Measurements from ENCODE around the gene DOCK3.
"Not testable (repeated sequence)": the region's sequence is repeated elsewhere in the genome, so short reads cannot be mapped to it uniquely, and the experiment has no call there.

The DOCK3 gene

DNA sequence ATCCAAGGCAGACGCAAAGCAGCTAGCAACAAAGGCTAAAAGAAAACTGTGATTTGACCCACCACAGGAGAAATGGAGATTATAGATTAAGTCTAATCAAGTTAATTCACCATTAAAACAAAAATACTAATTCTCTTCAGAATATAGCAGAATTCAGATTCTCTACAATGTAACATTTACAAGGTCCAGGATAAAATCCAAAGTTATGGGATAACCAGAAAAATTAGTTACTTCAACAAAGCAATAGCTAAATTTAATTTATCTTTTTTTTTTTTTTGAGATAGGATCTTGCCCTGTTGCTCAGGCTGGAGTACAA lies 425.8 kb downstream of the DOCK3 start:
- no peak for DNase-seq (ENCODE audit: low read depth)

DNA sequence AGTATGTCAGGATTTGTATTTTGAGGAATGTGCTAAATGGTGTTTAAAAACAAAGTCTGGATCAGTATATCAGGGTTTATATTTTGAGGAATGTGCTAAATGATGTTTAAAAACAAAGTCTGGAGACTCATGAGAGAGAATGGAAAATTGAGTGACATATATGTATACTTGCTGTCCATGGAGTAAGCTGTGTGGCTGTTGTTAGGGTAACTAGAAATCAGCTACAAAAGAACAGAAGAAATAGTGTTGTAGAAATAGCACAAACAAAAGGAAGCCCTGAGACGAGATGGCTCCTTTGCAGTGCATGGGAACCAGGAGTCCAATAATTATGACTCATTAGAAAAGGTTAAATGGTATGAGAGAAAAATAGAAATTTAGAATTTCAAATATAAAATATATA lies 427.7 kb downstream of the DOCK3 start:
- DNase-seq (ENCODE audit: low read depth): no peak

DNA sequence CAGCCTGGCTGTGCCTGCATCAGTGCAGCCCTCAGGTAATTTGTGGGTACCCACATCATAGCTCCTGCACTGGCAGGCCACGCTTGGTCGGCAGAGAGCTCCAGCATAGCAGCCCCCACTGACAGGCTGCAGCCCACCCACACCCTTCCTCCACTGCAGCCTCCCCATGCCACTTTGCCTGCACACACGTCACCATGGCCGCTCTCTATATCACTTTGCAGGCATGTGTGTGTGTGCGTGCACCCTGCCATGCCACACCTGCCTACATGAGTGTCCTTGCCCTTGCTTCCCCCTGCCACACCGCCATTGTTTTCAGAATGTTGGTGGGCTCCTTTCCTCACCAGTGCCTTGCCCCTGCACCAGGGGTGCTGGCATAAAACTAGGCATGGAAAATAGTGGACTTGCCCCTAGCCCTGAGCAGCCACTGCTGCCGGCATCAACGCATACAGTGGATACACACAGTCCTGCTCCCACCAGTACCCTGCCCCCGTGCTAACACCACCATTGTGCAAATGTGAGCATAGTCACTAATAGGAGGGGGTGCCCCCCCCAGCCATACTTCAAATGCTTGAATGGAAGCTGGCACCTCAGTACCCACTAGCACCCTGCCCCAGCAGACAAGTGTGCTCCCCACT lies 431.6 kb downstream of the DOCK3 start:
- no peak for DNase-seq (ENCODE audit: low read depth)

DNA sequence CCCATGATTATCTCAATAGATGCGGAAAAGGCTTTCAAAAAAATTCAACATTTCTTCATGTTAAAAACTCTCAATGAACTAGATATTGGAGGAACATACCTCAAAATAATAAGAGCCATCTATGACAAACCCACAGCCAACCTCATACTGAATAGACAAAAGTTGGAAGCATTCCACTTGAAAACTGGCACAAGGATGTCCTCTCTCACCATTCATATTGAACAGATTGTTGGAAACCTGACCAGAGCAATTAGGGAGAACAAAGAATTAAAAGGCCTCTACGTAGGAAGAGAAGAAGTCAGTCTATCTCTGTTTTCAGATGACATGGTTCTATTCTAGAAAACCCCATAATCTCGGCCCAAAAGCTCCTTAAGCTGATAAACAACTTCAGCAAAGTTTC lies 435.9 kb downstream of the DOCK3 start:
- no peak for DNase-seq (ENCODE audit: low read depth)

DNA sequence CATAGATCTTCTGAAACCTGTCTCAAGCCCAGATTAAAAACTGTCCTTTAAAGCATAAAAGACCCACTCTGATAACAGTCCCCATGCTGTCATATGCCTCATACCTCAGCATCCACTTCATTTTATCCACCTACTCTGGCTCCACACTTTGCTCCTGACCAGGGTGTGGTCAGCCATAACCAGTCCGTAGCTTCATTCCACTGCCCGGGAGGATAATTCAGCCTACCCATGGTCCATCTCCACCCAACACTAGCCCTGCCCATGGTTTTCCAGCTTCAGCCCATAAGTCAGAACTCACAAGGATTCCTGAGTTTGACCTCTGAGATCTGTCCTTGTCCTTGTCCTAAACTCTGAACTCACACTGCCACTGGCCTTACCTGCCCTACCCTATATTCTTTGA lies 448.2 kb downstream of the DOCK3 start:
- no peak for DNase-seq (ENCODE audit: low read depth)

DNA sequence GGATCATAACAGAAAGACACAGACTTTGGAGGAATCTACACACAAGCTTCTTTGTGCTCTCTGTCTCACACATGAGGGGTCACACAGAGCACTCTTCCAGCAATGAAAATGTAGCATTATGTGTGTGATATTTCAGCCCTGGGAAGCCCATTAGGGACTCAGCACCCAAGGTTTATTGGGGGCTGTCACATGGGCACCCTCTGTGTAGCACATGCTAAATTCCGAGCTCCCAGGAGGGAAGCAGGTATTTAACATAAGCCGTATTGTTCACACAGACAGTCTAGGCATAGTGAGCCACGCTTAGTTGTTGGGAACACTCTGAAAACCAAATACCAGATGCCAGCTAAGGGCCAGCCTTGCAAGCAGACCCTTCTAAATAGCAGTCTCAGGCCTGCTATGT lies 448.8 kb downstream of the DOCK3 start:
- no peak for DNase-seq (ENCODE audit: low read depth)

DNA sequence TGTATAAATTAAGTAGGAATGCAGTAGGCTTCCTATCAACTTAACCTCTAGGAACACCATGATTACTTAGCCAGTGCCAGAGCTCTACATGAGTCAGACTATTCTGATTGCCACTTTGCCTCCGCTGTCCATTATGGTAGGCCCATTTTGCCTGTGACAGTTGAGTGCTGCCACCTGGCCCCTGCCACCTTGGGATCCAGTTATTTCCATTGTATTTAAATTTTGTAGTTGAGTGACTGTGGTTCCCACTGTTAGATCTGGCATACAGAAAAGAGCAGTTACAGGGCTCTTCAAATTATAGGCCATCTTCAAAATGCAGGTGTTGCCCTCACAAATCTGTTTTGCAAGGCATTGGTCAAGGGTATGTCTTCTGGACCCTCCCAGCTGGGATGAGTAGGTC lies 456.9 kb downstream of the DOCK3 start:
- not testable (repeated sequence) for DNase-seq (ENCODE audit: low read depth)

DNA sequence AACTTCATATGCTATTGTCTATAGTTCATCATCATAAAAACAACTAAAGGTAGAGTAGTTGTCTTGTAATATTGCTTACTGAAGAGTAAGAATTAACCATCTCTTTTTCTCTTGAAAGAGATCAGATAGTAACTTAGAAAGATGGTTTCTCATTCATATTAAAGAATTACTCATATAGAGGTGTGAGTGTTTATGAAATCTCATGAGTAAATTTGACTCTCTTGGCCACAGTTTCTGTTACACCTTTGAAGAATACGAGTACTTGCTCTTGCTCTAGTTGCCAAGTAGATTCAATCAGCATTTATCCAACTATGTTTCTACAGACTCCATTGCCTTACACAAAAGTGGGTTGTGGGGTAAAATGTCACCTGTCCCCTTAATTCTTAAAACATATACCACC lies 463.0 kb downstream of the DOCK3 start:
- no peak for DNase-seq (ENCODE audit: low read depth)

DNA sequence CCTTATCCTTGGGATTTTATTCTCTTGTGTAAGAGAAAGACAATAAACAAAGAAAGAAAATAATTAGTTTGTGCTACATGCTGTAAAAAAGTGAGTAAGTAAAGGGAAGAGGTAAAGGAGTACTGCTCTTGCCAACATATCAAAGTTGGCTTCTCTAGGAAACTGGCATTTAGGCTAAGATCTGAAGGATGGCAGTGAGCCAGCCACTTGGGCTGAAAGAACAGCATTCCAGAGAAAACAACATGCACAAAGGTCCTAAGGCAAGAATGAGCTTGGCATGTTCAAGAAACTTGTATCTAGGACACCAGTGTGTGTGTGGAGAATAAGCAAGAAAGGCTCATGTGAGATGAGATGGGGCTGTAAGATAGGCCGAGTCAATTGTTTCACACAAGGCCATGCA lies 464.9 kb downstream of the DOCK3 start:
- no peak for DNase-seq (ENCODE audit: low read depth)

DNA sequence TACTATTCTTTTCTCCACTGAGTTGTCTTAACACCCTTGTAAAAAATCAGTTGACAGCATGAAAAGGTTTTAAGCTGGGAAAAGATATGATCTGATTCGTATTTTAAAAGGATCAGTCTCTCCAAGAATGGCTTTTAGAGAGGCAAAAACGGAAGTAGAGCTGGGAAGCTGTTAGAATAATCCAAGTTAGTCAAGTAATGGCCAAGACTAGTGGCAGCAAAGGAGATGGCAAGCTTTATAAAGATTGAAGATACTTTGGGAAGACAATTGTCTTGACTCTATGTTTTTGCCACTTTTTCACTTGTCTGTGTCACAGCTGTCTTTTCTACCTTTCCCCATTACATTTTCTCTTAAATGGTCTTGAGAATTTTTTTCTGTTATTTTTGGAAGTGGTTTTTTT lies 466.8 kb downstream of the DOCK3 start:
- DNase-seq (ENCODE audit: low read depth): no peak

DNA sequence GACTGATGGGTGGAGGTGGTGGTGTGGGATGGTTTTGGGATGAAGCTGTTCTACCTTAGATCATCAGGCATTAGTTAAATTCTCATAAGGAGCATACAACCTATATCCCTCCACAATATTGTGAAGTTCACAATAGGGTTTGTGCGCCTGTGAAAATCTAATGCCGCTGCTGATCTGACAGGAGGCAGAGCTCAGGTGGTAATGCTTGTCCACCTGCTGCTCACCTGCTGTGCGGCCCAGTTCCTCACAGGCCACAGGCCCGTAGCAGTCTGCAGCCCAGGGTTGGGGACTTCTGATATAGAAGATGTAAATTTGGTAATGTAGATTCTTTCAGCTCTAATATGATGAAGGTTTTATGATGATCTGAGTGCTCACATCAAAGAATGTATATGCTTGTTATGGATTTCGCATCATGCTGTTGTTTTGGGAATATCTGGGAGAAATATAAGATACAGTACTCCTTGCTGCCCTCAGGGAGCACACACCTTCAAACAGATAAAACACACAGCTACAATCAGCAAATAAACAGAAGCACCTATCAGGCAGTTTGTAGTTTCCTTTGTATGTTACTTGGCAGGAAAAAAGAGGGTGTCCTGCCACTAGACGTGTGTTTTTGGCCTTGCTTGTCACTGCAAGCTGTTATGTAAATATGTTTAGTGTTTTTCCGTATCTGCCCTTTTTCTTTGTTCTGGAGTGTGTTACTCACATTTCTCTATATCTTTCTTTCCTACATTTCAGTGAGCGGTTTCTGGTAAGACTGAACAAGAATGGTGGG lies 471.3 kb downstream of the DOCK3 start:
- no peak for DNase-seq (ENCODE audit: low read depth)

DNA sequence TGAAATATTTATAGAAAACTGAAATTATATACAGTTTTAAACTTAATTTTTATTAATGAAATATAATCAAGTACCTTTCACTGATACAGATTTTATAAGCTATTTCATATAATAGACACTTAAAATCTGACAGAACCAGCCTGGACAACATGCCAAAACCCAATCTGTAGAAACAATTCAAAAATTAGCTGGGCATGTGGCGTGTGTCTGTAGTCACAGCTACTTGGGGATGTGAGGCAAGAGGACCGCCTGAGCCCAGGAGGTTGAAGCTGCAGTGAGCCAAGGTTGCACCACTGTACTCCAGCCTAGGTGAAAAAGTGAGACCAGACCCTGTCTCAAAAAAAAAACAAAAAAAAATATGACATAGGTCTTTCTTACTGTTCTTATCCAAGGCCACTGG lies 472.1 kb downstream of the DOCK3 start:
- no peak for DNase-seq (ENCODE audit: low read depth)

DNA sequence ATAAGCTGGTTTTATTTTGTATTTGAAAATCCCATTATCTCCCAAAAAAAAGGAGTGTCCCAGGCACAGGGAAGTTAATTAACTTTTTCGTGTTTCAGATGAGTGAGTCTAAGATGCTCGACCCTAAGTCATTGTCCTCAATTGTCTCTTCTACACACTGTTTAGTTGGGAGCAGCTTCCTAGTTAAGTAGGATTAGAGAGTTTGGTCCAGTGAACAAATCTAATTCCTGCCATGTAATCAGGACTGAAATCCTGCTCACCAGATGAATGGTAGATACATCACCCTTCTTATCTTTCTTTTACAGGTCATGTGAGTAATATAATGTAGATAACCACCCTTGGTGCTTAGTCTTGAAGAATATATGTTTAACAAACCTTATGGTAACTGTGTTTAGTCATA lies 481.4 kb downstream of the DOCK3 start:
- DNase-seq (ENCODE audit: low read depth): no peak

DNA sequence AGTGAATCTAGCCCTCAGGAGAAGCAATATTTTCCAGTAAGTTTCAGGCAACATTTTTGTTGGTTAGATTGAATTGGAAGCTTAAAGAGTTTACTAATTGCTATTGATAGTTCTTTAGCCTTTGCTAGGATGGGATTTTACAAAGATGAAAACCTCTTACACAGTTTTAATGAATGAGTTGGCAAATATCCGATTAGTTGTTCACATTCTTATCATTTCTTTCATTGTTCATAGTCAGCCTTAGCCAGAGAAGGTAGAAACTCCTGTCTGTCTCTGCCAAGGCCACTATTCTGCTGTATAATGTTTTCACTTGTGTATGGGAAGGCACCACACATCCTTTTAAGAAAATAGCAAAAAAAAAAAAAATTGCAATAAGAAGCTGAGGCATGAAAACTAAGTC lies 488.3 kb downstream of the DOCK3 start:
- no peak for DNase-seq (ENCODE audit: low read depth)

DNA sequence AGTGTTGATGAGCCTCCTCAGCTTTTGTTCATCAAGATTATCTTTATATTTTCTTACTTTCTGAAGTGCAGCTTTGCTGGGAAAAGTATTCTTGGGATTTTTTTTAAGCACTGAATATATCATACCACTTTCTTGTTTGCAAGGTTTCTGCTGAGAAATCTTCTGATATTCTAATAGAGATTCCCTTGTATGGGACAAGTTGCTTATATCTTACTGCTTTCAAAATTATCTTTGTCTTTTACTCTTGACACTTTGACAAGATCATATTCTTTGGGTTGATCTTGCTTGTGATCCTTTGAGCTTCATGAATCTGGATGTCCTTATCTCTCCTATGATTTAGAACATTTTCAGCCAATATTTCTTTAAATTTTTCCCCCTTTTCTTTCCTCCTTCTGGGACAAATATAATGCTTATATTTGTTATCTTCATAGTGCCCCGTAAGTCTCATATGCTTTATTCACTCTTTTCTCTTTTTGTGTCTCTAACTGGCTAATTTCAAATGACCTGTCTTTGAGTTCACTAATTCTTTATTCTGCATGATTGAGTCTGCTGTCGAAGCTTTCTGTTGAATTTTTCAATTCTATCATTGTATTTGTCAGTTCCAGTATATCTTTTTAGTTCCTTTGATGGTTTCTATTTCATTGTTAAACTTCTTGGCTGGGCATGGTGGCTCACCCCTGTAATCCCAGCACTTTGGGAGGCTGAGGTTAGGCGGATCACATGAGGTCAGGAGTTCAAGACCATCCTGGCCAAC lies 499.0 kb downstream of the DOCK3 start:
- DNase-seq (ENCODE audit: low read depth): no peak

DNA sequence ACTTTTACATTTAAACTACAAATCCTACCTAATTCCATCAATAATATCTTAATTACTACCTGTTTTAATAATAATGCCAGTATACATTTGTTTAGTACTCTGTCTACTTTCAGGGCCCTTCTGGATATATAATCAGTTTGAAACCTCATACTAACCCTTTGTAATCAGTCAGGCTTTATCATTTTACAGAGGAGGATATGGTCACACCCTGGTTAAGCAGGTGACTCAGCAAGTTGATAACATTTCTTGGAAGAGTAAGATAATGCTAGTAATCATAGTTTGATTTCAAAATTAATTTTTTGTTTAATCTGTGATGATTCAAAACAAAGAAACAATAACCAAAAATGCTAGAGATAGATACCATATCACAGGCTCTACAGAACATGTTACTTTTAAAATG lies 502.2 kb downstream of the DOCK3 start:
- DNase-seq (ENCODE audit: low read depth): no peak

DNA sequence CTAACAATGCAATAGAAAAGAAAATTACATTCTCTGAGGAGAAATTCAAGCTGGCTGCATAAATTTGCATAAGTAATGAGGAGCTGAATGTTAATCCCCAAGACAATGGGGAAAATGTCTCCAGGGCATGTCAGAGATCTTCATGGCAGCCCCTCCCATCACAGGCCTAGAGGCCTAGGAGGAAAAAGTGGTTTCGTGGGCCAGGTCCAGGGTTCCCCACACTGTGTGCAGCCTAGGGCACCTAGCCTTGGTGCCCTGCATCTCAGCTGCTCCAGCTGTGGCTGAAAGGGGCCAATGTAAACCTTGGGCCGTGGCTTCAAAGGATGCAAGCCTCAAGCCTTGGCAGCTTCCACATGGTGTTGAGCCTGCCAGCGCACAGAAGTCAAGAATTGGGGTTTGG lies 511.7 kb downstream of the DOCK3 start:
- not testable (repeated sequence) for DNase-seq (ENCODE audit: low read depth)

DNA sequence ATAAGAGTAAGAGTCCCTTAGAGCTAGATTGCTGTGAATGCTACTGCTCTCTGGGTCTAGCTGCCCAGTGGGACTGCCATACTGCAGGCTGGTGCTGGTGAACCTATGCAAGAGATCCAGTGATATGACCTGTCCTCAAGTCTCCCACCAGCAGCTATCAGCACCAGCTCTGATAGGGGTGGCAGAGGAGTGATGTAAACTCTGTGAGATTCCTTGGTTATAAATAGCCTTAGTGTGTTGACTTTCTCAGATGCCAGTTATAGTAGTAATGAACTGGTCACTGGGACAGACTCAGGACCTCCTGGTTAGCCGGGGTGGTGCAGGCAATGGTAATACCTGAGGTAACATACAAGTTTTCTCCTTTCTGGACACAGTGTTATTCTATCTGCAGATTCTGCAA lies 515.5 kb downstream of the DOCK3 start:
- DNase-seq (ENCODE audit: low read depth): no peak

DNA sequence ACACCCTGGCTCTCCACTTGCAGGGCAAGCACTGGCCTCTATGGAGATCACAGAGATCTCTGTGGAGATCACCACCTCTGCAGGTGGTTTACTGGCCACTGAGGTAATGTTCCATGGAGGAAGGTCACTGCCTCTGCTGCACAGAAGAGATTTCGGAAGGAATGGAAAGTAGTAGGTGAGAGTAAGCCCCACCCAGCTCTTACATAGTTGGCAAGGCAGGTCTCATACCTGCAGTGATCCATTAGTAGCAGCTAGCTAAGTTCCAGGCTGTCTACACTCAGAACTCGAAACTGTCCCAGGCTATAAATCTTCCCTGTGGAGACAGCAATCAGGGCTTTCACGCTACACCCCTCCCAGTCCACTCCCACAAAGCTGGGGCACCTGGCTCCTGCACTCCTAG lies 516.1 kb downstream of the DOCK3 start:
- no peak for DNase-seq (ENCODE audit: low read depth)

DNA sequence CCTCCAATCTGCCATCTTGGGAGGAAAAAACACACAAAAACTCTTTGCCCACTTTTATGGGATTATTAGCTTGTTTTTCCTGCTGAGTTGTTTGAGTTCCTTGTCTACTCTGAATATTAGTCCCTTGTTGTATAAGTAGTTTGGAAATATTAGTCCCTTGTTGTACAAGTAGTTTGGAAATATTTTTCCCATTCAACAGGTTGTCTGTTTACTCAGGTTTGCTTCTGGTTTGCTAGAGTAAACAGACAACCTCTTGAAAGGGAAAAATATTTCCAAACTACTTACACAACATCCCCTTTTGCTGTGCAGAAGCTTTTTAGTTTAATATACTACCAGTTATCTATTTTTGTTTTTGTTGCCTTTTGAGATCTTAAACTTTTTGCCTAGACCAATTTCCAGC lies 517.0 kb downstream of the DOCK3 start:
- no peak for DNase-seq (ENCODE audit: low read depth)

DNA sequence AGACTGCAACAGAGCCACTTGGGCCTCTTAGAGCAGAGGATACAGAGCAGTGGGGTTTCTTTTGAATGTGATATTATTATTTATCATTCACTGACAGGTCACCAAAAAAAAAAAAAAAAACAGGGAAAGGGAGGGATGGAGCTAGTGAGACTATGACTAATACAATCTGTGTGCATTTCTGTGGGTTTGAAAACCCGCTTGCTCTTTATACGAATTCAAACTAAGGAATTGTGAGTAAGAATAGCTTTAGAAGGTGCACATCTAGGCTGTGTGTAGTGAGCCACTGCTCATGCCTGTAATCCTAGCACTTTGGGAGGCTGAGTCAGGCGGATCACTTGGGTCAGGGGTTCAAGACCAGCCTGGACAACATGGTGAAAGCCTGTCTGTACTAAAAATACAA lies 523.8 kb downstream of the DOCK3 start:
- DNase-seq (ENCODE audit: low read depth): no peak

DNA sequence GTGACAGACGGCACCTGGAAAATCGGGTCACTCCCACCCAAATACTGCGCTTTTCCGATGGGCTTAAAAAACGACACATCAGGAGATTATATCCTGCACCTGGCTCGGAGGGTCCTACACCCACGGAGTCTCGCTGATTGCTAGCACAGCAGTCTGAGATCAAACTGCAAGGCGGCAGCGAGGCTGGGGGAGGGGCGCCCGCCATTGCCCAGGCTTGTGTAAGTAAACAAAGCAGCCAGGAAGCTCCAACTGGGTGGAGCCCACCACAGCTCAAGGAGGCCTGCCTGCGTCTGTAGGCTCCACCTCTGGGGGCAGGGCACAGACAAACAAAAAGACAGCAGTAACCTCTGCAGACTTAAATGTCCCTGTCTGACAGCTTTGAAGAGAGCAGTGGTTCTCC lies 524.6 kb downstream of the DOCK3 start:
- DNase-seq (ENCODE audit: low read depth): not testable (repeated sequence)

DNA sequence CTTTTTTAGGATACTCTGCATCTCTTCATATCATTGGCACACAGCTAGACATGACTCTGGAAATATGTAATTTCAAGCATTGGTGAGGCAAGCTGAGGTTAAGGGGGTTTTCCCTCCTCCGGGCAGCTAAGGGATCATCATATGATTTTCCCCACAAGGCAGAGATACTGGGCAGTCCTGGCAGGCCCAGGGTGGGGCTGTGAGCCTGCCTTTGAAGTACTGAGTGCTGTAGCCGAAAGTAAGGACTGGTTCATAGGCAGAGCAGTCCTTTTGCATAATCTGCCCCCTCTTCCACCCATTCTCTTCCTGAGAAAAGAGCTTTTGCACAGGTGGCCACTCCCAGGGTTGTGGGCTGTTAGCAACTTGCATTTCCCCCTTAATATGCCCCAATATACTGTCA lies 541.6 kb downstream of the DOCK3 start:
- DNase-seq (ENCODE audit: low read depth): no peak

DNA sequence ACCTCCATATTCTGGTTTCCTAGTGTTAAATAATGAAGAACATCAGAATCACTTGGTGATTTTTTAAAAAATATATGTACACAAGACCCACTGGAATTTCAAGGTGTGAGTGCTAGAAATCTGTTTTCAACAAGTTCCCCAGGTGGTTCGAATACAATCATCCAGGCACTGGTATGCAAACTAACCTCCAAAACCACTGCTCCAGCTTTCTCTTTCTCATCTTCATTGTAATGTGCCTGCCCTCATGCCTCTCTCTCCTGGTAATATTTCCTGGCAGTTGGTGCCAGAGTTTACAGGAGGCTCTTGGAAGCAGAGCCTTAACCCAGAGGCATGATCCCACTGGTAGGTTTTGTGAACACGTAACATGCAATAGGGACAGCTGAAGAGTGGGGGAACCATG lies 547.2 kb downstream of the DOCK3 start:
- DNase-seq (ENCODE audit: low read depth): no peak
